Activated naive CD8-positive, alpha-beta T cell (primary cell): ENCODE measurements around the gene B3GALT5.

Experiments used
- H3K27ac Mint-ChIP-seq: one replicate; pipeline ENCODE4 v1.8.0; 2021; ENCODE audit warnings: mixed read lengths
- H3K27me3 Mint-ChIP-seq: one replicate; pipeline ENCODE4 v1.8.0; 2021; ENCODE audit warnings: mixed read lengths
- H3K36me3 Mint-ChIP-seq: one replicate; pipeline ENCODE4 v1.8.0; 2021; ENCODE audit warnings: mixed read lengths
- H3K4me1 Mint-ChIP-seq: one replicate; pipeline ENCODE4 v1.8.0; 2021; ENCODE audit warnings: low read depth, mixed read lengths
- H3K4me3 Mint-ChIP-seq: one replicate; pipeline ENCODE4 v1.8.0; 2021; ENCODE audit warnings: mild to moderate bottlenecking, mixed read lengths
- H3K9me3 Mint-ChIP-seq: one replicate; pipeline ENCODE4 v1.8.0; 2021; ENCODE audit warnings: low read depth, mixed read lengths

B3GALT5 gene

GRCh38 chr21:39710866-39711265 is 98.1 kb downstream of the B3GALT5 start:
- Mint-ChIP-seq H3K27me3 (peaks cover 2% of the 10 kb centered on the region), H3K9me3 (no peaks in the 10 kb centered on the region), H3K4me1 (no peaks in the 10 kb centered on the region), H3K4me3 (no peak overlapping the region), H3K36me3 (no peaks in the 10 kb centered on the region), H3K27ac (no peak overlapping the region)

DNA sequence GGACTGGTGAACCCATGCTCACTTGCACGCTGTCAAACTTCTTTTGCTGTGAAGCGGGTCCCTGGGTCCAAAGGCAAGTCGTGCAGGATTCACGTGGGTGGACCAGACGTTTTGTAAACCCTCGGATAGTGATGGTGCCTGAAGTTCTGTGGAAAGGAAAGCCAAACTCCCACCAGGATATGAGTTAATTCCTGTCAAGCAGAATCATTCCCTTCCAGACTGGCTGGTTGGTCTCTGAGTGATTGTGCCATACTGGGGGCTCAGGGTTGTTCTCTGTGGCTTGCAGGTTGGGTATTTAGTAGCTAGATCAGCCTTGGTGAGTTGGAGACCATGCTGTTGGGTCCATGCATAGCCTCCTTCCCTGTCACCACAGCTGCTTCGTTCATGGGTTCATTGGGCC is 99.5 kb downstream of the B3GALT5 start:
- H3K9me3 Mint-ChIP-seq = no peaks in the 10 kb centered on the region
- peaks cover 5% of the 10 kb centered on the region for H3K27me3 Mint-ChIP-seq
- no peak overlapping the region for H3K27ac Mint-ChIP-seq
- H3K4me1 Mint-ChIP-seq = no peaks in the 10 kb centered on the region
- no peak overlapping the region for H3K4me3 Mint-ChIP-seq
- H3K36me3 Mint-ChIP-seq = no peaks in the 10 kb centered on the region

DNA sequence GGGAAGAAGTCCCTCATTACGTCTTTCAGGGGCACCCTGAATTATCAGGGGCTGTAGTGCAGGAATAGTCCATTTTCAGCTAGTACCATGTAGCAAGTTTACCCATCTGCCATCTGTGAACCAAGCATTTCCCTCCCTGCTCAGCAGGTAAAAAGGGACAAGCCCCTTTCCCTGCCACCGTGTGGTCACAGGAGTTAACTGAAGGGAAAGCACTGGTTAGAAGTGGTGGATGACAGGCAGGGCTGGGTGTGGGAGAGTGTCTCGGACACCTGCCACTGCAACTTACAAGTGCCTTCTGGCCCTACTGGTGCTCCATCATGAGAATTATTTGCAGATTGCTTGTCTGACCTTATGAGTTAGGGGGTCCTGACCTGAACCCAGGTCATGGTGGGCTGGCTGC is 100.2 kb downstream of the B3GALT5 start:
- H3K9me3 Mint-ChIP-seq = no peaks in the 10 kb centered on the region
- H3K4me1 Mint-ChIP-seq = no peaks in the 10 kb centered on the region
- no peak overlapping the region for H3K4me3 Mint-ChIP-seq
- peaks cover 5% of the 10 kb centered on the region for H3K27me3 Mint-ChIP-seq
- H3K27ac Mint-ChIP-seq = no peak overlapping the region
- H3K36me3 Mint-ChIP-seq = no peaks in the 10 kb centered on the region

- Mint-ChIP-seq H3K27ac (no peak overlapping the region), H3K36me3 (no peaks in the 10 kb centered on the region), H3K9me3 (no peaks in the 10 kb centered on the region), H3K4me3 (no peak overlapping the region), H3K4me1 (no peaks in the 10 kb centered on the region), H3K27me3 (peaks cover 5% of the 10 kb centered on the region)
These were observed 101.2 kb downstream of the B3GALT5 start for GRCh38 chr21:39713905-39714304.

GRCh38 chr21:39714331-39714730 is 101.6 kb downstream of the B3GALT5 start:
- Mint-ChIP-seq H3K4me1 (no peaks in the 10 kb centered on the region), H3K4me3 (no peak overlapping the region), H3K9me3 (no peaks in the 10 kb centered on the region), H3K27ac (no peak overlapping the region), H3K36me3 (no peaks in the 10 kb centered on the region), H3K27me3 (peaks cover 5% of the 10 kb centered on the region)

GRCh38 chr21:39715804-39716397 is 103.2 kb downstream of the B3GALT5 start:
- H3K36me3 Mint-ChIP-seq = no peaks in the 10 kb centered on the region
- H3K27ac Mint-ChIP-seq = no peak overlapping the region
- peaks cover 7% of the 10 kb centered on the region for H3K27me3 Mint-ChIP-seq
- no peak overlapping the region for H3K4me3 Mint-ChIP-seq
- no peaks in the 10 kb centered on the region for H3K4me1 Mint-ChIP-seq
- no peaks in the 10 kb centered on the region for H3K9me3 Mint-ChIP-seq

DNA sequence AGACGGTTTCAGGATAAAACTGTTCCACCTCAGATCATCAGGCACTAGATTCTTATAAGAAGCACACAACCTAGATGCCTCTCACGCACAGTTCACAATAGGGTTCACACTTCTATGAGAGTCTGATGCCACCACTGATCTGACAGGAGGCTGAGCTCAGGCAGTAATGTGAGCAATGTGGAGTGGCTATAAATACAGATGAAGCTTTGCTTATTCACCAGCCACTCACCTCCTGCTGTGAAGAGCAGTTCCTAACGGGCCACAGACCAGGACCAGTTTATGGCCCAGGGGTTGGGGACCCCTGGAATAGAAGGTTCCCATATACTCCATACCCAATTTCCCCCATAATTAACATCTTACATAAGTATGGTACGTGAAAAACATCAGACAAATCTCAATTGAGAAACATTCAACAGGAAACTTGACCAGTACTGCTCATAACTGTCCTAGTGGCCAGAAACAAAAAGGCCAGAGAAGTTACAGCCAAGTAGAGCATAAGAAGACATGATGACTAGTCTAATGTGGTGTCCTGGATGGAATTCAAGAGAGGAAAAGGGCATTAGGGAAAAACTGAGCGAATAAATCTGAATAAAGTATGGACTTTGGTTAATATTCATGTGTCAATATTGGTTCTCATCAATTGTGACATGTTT is 107.5 kb downstream of the B3GALT5 start:
- H3K27me3 Mint-ChIP-seq = peaks cover 5% of the 10 kb centered on the region
- H3K9me3 Mint-ChIP-seq = no peaks in the 10 kb centered on the region
- no peaks in the 10 kb centered on the region for H3K4me1 Mint-ChIP-seq
- H3K27ac Mint-ChIP-seq = no peak overlapping the region
- H3K36me3 Mint-ChIP-seq = no peaks in the 10 kb centered on the region
- H3K4me3 Mint-ChIP-seq = no peak overlapping the region

GRCh38 chr21:39721885-39722284 is 109.1 kb downstream of the B3GALT5 start:
- H3K27ac Mint-ChIP-seq = no peak overlapping the region
- H3K9me3 Mint-ChIP-seq = no peaks in the 10 kb centered on the region
- no peaks in the 10 kb centered on the region for H3K36me3 Mint-ChIP-seq
- H3K27me3 Mint-ChIP-seq = peaks cover 2% of the 10 kb centered on the region
- no peaks in the 10 kb centered on the region for H3K4me1 Mint-ChIP-seq
- H3K4me3 Mint-ChIP-seq = no peak overlapping the region
